CD4-positive, alpha-beta T cell treated with Interleukin-17A for 1 hour (primary cell): ENCODE measurements around the gene EPHA1.

Experiments used
- DNase-seq: peaks from one replicate; pipeline ENCODE4 v3.0.0-alpha.2; 2020

Gene EPHA1

DNA sequence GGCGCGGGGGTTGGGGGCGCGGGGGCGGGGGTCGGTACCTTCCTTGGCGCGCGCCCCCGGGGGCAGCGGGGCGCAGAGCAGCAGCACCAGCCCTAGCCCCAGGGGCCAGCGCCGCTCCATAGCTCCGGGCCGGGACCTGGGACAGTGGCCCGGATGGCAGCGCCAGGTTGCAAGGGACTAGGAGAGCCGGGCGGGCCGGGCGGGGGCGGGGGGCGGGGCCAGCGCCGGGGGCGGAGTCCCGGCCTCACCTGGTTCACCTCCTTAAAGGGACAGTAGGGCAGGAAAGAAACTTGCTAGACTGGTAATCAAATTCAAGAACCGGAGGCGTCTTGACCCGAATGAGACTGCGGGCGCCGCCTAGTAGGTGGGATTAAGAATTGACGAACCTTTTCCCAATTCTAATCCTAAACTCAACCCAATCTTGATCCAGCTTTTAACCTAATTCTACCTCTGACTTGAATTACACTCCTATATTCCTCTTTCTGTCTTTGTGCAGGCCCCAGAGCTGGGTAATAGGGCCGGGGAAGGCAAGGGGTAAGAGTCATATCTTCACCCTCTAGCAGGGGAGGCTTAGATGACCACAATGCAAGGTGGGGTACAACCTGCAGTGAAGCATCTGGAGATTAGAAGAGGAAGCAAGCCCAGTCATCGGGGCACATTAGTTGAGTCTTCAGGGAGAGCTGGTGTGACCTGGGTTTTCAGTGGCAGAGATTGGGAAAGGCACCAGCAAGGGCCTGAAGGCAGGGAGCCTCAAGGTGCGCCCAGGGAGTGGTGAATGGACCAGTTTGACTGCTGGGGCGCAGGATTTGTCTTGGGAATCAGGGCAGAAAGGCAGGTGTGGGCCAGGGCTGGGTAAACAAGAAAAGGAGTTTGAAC, at the start of gene EPHA1:
EPHA1 (minus strand) TSS at position 171 of the 876 bp plus-strand sequence; CDS start at position 120, 51 bp downstream.
- peak; percentile 82 for DNase-seq

DNA sequence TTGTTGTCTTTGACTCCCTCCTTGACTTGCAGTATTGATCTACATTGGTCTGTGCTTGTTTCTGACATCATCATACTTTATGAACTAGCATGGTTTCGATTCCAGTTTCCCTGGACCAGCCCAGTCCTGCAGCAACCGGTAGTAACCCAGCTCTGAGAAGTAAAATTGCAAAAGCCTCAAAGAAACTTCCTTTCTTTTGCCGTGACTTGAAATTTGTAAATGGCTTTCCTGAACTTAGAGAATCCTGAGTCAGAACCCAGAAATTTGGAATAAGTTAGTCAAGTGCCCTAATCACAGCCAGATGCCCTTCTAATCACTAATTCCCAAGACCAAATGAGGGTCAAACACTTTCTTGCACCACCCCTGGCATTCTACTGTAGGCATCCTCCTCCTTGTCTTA, 49.6 kb upstream of the EPHA1 start:
- no peak for DNase-seq

DNA sequence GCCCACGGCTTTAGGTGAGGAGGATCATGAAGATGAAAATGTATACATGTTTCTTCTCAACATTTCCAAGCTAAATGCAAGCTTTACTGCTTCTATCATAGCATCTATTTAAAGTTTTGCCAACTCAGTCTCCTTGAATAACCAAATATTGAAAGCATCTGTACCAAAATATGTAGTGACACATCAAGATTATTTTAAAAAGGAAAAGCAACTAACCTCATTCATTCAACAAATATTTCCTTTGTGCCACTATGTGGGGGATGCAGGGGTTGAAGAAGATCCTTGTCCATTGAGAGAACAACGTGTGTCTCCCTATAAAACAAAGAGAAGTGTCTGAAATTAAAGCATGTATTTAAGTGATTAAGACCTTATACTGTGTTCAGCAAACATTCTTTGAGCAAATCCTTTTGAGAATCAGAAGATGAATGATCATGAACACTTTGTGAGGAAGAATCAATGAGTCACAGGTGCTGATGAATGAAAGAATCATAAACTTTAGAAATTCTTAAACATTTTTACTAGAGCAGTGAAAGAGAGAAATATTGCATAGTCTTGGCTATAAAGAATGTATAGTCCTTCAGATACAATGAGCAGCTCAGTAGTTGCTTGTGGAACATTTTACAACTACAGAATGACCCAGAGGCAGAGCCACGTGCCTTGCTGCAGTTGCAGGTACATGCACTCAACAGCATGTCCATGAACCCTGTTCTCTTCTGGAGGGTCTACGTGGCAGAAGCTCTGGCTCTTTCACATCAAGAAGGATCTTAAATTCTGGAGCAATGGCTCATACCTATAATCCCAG, 48.5 kb upstream of the EPHA1 start:
- no peak for DNase-seq

DNA sequence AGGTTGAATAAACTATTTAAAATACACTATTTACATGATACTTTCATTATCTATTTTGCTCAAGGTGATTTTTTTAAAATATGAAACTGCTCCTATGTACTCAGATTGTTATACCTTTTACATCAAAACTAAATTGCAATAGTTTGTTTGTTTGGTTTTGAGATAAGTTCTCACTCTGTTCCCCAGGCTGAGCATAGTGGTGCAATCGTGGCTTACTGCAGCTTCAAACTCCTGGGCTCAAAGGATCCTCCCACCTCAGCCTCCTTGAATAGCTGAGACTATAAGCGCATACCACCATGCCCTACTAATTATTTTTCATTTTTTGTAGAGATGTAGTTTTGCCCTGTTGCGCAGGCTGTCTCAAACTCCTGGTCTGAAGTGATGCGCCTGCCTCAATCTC, 47.3 kb upstream of the EPHA1 start:
- DNase-seq: no peak

DNA sequence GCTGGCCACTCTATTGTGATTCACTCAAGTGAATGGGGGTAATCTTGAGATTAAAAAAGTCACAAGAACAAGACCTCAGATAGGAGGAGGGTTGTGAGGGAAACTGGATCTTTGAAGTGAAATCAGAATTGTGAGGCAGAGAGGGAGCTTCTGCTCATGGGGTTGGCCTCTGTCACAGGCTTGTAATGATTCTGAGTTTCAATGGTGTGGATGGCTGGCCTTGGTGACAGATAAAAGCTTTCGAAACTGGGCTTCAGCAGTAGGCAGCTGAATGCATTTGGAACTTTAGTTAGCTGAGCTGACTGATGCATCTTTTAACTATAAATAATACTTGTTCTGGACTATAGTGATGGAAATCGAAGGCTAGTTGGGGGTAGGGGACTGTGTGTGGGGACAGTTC, 46.8 kb upstream of the EPHA1 start:
- DNase-seq: no peak

DNA sequence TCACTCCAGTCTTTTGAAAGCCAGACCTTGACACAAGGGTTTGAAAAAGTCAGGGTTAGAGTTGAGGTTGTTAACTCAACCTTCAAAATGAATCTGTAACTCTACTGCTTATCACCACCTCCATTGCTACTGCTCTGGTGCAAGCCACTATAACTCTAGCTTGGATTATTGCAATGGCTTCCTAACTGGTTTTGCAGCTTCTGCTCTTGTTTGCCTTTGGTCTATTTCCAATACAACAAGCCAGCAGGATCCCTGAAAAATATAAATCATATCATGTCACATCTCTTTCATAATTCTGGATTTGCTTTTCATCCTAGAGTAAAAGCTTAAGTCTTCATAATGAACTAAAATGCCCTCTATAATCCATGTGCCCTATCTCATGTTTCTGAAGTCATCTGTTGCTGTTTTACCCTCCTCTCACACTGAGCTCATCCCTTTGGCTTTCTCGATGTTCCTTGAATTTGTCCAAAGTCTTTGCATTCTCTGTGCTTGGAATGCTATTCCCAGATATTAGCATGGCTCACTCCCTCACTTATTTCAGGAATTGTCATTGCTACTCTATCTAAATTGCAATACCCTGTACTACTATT, 45.5 kb upstream of the EPHA1 start:
- no peak for DNase-seq

DNA sequence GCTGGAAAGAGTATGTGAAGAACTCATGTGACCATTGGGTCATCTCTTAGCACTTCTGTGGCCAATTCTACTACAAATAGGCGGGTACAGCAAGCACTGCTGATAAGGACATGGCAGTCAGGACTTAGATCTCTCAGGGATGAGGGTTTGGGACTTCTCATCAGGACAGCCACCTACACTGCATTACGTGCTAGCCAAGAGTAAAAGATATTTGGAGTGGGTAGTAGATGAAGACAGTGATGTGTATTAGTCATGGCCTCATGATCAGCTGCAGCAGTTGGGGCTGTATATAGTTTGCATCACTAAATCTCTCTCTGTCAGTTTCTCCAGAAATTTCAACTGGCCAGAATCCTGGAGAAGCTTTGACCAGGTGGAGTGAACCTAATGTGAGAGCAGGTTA, 43.8 kb upstream of the EPHA1 start:
- no peak for DNase-seq

DNA sequence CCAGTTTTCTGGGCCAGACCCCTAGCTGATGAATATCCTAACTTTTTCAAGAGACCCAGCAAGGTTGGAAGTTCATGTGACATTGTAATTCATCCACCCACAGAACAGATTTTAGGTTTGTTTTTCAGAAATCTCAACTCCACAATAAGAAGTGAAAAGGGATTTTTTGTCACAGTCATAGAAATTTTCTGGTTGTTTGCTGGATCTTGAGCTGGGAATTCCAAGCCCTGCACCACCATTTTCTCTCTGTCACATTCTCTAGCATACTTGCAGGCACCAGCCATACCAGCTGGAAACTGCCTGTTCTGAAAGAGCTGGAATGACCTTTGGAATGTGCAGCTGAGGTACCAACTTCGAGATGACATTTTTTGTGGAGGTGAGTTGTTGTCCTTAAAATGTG, 43.1 kb upstream of the EPHA1 start:
- no peak for DNase-seq

DNA sequence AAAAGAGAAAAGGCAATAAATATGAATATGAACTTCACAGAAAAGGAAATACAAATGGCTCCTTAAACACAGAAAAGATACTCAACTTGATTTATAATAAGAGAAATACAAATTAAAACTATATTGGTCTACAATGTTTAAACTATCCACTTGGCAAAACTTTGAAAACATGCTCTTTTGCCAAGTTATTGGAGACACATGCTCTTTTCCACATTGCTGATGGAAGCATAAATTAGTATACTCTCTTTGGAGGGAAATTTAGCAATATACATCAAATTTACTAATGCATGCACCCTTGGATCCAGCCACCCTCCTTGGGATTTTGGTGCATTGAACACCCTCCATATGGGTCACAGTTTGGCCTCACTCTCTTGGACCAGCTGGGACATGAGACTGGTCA, 42.5 kb upstream of the EPHA1 start:
- no peak for DNase-seq

DNA sequence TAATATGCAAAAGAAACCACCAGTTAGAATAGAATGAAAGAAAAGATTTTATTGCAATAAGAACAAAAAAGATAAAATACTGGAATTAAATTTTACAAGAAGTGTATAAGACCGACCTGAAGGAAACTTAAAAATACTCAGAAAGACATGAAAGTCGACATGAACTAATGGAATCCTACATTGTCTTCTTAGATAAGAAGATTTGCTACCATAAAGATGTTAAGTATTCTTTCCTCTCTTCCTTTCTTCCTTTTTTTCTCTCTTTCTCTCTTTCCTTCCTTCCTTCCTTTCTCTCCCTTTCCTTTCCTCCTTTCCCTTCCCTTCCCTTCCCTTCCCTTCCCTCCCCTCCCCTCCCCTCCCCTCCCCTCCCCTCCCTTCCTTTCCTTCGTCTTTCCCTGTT, 41.1 kb upstream of the EPHA1 start:
- no peak for DNase-seq

DNA sequence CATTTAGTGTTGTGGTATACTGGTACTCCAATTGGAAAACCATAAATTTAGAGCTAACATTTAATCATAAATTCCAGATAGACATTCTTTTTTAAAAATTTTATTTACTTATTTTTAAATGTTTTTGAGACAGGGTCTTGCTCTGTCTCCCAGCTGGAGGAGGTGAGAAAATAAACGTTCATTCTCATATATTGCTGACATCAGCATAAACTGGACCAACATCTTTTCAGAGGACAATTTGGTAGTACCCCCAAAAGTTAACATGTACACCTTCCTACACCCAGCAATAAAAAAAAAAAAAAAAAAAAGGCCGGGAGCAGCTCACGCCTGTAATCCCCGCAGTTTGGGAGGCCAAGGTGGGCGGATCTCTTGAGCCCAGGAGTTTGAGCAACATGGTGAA, 39.8 kb upstream of the EPHA1 start:
- DNase-seq: no peak

DNA sequence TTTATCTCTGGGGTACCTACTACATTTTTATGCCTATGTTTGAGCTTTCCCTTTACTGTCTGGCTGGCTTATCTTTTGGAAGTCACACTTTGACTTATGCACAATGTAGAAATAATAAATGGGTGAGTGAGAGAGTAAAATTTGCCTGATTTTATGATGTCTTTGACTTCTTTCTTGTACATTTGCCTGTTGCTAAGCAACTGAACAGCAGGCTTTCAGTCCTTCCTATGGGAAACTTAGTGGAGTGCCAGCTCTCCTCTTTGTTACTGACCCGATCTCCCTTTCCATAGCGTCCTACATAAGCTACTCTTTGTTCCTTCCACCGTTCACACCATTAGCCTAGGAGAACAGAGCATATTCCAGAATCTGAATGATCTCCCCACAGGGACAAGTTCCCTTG, 38.8 kb upstream of the EPHA1 start:
- DNase-seq: no peak

DNA sequence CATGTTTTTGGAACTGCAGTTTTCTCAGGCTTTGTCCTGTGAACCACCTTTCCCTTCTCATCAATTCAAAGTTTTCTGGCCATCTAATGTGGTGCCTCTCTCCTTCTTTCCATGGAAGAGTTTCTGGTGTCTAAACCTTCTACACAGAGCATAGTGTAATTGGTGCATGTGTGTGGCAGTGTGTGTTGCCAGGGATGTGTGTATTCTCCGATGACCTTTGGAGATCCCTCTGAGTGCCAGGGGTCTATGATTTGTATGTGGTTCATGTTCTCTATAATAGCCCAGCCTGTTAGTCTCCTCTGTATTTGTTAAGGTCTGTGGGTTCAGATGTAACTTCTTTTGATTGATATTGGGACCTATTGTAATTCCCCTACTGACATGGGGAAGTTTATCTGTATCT, 36.1 kb upstream of the EPHA1 start:
- DNase-seq: no peak

DNA sequence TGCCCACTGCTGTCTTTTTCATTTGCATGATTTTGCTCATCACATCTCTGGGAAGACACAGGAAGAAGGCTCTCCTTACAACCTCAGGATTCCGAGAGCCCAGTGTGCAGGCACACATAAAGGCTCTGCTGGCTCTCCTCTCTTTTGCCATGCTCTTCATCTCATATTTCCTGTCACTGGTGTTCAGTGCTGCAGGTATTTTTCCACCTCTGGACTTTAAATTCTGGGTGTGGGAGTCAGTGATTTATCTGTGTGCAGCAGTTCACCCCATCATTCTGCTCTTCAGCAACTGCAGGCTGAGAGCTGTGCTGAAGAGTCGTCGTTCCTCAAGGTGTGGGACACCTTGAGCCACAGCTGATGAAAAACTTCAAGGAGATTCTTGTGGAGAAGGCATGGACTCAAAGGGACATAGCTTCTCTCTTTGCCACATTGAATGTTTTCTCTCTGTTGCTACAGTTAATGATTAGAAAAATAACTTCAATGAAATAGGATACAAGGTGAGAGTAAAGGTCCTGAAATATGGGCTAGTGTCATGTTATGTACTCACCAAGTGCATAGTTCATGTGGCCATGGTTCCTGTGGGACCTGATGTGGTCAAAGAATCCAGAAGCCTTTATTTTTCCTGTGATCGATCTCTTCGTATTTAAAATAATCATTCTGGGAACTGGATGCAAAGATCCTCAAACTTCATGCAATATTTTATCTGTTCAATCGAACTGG, 35.6 kb upstream of the EPHA1 start:
- DNase-seq: no peak

DNA sequence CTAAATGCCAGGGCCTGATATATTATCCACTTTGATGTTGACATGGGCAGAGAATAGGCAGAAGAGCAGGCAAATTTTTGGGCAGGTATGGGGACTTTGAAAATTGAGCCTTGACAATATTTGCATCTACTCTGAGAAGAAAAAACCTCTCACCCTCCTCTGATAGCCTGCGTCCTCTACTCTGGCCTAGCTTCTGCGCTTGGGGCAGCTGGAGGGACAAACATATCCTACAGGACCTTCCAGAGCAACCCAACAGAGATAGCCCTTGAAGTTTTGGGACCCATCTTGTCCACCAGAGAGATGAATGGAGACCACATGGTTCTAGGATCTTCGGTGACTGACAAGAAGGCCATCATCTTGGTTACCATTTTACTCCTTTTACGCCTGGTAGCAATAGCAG, 34.5 kb upstream of the EPHA1 start, which contains the start of gene TAS2R60:
TAS2R60 (plus strand) TSS at position 301 of the 400 bp plus-strand sequence; CDS start at position 301, 0 bp downstream.
- DNase-seq: no peak

DNA sequence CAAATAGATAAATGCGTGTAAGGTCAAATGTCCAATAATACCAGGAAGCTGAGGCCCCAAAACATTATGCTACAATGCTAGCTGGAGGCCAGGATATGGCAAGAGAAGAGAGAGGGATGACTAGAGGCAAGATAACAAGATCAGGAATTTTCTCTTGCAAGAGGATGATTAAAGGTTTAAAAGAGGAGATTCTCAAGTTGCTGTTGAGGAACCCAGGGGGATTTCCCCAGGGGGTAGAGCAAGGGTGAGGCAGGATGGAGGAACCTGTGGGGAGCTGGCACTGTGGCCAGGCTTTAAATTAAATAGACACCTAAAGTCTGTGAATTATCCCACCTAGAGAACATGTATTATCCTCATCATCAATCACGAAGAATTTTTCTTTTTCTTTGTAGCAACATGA, 31.2 kb upstream of the EPHA1 start:
- DNase-seq: no peak

DNA sequence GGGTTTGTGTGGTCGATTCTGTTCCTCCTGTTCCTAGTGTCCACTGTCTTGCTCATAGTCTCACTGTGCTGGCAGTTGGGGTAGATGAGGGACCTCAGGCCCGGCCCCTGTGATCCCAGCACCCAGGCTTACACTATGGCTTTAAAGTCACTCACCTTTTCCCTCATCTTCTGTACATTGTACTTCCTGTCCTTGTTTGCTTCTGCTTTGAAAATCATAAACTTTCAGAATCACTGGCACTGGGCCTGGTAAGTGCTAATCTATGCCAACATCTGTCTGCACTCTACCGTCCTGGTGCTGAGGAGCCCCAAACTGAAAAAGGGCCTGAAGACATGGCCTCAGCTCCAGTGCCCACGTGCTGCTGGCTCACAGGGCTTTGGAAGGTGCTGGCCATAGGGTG, 28.9 kb upstream of the EPHA1 start:
- no peak for DNase-seq

DNA sequence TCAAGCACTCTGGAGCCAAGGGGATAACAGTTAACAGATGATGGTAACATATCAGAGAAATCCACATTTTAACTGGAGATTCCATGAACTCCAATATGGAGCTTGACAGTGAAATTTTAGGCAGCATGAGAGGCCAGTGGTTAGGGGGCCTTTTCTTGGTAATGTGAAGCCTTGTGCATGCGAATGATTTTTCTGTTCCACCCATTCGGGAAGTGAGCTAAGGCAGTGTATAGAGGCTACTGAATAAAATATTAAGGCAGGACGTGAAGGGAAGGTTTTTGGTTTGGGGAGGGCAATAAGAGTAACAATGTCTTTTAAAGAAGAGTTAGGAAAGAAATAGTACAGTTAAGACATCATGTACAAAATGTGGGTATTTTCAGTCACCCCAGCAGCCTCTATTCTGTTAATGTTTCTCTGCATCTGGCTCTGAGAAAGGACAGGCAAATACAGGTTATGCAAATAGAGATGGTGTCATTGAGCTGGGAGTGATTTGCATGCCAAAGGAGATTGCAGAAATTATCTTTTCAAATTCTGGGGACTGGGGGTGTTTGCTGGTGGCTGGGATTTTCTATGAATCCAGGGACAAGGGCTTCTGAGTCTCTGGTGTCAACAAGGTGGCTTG, 27.8 kb upstream of the EPHA1 start:
- no peak for DNase-seq

DNA sequence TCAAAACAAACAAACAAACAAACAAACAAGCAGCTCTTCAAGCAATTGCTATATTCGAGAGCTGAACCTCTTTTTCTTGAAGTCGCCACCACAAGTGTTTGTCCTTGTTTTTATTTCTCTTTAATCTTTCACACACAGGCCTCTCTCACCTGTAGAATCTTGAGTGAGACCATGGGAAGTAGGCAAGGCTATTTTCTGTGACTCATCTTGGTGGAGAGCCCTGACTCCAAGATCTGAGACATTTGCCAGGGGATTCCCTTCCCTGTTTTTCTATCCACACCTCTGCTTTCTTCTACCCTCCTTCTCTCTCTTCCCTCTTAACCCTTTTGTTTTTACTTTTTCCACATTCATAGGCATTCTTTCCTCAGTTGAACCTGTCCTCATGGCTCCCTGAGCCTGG, 26.6 kb upstream of the EPHA1 start:
- no peak for DNase-seq

DNA sequence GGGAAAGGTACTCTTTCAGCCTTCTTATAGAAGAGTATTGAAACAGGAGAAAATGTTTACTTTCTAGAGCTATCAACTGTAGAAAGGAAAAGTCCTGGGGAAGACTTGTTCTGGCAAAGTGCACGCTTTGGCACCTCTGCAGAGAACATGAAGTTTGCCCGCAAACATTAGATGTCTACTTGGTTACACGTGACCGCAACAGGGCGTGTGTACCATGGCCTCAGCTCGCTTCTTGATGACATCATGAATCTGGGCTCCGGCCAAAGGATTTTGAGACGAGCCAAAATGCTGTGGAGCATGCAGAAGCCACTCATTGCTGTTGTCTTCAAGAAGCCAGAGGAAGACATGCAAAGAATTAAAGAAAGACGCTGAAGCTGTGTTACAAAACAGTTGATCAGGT, 26.0 kb upstream of the EPHA1 start:
- DNase-seq: no peak

DNA sequence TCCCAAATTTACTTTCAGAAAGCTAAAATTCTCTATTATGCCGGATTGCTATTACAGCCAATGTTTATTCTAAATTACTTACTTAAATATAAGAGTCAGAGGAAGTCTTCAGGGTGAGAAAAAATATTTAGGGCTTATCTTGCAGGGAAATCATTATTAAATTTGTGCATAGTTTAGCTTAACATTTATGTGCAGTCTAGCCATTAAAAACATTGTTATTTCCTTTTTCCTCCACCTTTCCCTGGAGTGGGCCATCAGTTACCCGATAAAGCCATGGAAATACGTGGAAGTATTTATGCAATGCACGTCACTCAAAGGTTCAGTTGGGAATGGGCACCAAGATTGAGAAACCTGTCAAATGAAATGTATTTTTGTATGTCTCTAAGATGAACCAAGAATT, 25.1 kb upstream of the EPHA1 start:
- DNase-seq: no peak

DNA sequence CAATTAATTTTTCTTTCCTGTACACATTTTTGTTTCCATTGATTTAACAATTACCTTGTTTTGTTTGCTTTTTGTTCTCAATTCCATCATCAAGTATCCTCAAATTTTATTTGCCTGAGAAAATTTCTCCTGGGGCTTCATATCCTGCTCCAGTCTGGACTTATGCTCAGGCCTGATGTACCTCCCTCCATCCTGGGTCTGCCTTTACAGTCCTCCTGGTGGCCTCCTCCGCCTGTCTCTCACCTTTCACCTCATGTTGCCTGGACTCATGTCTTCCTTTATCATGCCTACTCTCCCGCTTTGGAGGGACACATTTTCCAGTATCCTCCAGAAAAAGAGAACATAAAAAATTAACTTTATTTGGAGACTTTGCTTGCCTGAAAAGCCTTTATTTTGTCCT, 22.5 kb upstream of the EPHA1 start:
- DNase-seq: no peak
